PC-3 (cell line): ENCODE data around the gene KHDC4. TPM values are rescaled to one million over a fixed set of nuclear protein-coding genes. Genes with fewer than 3 reads are reported as not detected.

Experiments
- ATAC-seq: fragments of 200-7000 bp; cut with Tn5 transposase; 2 replicates; pipeline ENCODE4 v1.9.1; 2020; ENCODE audit warnings: mild to moderate bottlenecking, moderate library complexity
- BruUV-seq: library from RNA; stranded (reverse); fragments of 400-500 nt; replicated peaks from 2 replicates; lab custom pipeline; 2021; lab: Mats Ljungman, UMichigan
- CTCF ChIA-PET: fragments of 300-600 bp; sonication (Branson Sonifier 250); formaldehyde crosslinking; loops from one replicate; lab custom pipeline; 2022; ENCODE audit warnings: antibody characterized with exemption; lab: Charles Lee
- POLR2A ChIA-PET: fragments of 300-600 bp; sonication (Branson Sonifier 250); formaldehyde crosslinking; loops from one replicate; lab custom pipeline; 2022; ENCODE audit warnings: antibody characterized with exemption; ENCODE audit not compliant: unreplicated experiment; lab: Charles Lee
- DNase-seq: peaks from one replicate; pipeline ENCODE4 v3.0.0-alpha.2; 2015
- H2AFZ ChIP-seq: fragments of 300-600 bp; sonication (generic); 2 replicates; pipeline ENCODE4 v1.6.0; 2016; ENCODE audit warnings: antibody characterized with exemption, low read length
- H3F3A ChIP-seq: fragments of 300-600 bp; sonication (generic); one replicate; pipeline ENCODE4 v1.6.0; 2017; ENCODE audit warnings: antibody characterized with exemption, low read length, control low read depth, mild to moderate bottlenecking; ENCODE audit not compliant: unreplicated experiment
- H3K27ac ChIP-seq: fragments of 300-600 bp; sonication (generic); 2 replicates; pipeline ENCODE4 v1.5.1; 2016; ENCODE audit warnings: mild to moderate bottlenecking, low read length
- H3K27me3 ChIP-seq: fragments of 300-600 bp; sonication (generic); 2 replicates; pipeline ENCODE4 v1.6.1; 2016; ENCODE audit warnings: low read length, mixed read lengths
- H3K36me3 ChIP-seq: fragments of 300-600 bp; sonication (generic); 2 replicates; pipeline ENCODE4 v1.6.1; 2016; ENCODE audit warnings: low read depth, mixed run types, low read length, mixed read lengths
- H3K4me1 ChIP-seq: fragments of 300-600 bp; sonication (generic); 2 replicates; pipeline ENCODE4 v1.5.1; 2016; ENCODE audit warnings: low read length; ENCODE audit not compliant: insufficient read depth
- H3K4me2 ChIP-seq: fragments of 300-600 bp; sonication (generic); 2 replicates; pipeline ENCODE4 v1.6.0; 2016; ENCODE audit warnings: low read length
- H3K4me3 ChIP-seq: fragments of 300-600 bp; sonication (generic); 2 replicates; pipeline ENCODE4 v1.5.1; 2016; ENCODE audit warnings: mild to moderate bottlenecking, low read length, mixed read lengths
- H3K79me2 ChIP-seq: fragments of 300-600 bp; sonication (generic); 2 replicates; pipeline ENCODE4 v1.6.1; 2017; ENCODE audit warnings: low read length, mixed read lengths
- H3K9ac ChIP-seq: fragments of 300-600 bp; sonication (generic); 2 replicates; pipeline ENCODE4 v1.6.0; 2016; ENCODE audit warnings: mild to moderate bottlenecking, low read length
- H3K9me2 ChIP-seq: fragments of 300-600 bp; sonication (generic); replicated peaks from 2 replicates; pipeline ENCODE4 v1.6.1; 2016; ENCODE audit warnings: mixed run types, low read length, mixed read lengths
- H3K9me3 ChIP-seq: fragments of 300-600 bp; sonication (generic); 2 replicates; pipeline ENCODE4 v1.6.1; 2016; ENCODE audit warnings: low read length, mixed read lengths
- H4K20me1 ChIP-seq: fragments of 300-600 bp; sonication (generic); 2 replicates; pipeline ENCODE4 v1.6.1; 2016; ENCODE audit warnings: low read length, mixed read lengths
- EZH2 ChIP-seq: fragments of 300-600 bp; sonication (generic); IDR thresholded peaks from one replicate; pipeline ENCODE4 v1.6.1; 2017; ENCODE audit warnings: antibody characterized with exemption, mild to moderate bottlenecking, low read length; ENCODE audit not compliant: unreplicated experiment
- EZH2phosphoT487 ChIP-seq: fragments of 300-600 bp; sonication (generic); IDR thresholded peaks from 2 replicates; pipeline ENCODE4 v1.6.1; 2018; ENCODE audit warnings: mild to moderate bottlenecking, antibody characterized with exemption, low read length, borderline replicate concordance
- intact Hi-C: fragments of 100-400 bp; cut with micrococcal nuclease; formaldehyde crosslinking; loops from 2 replicates; pipeline ENCODE4 v1.9.0; 2023
- total RNA-seq: library from RNA; depleted of rRNA; stranded (reverse); fragments of >200 nt; gene quantifications from 2 replicates; pipeline ENCODE4 v1.2.3, GENCODE V29; 2014
- TF ChIP-seq, protein P1 (sequence below): fragments of 300-600 bp; sonication (generic); conservative IDR thresholded peaks from 2 replicates; pipeline ENCODE4 v1.5.1; 2017; ENCODE audit warnings: antibody characterized with exemption, low read depth, mild to moderate bottlenecking, low read length

Gene KHDC4
- total RNA-seq, 1 experiment from 2014 or later: 63.4 TPM

DNA sequence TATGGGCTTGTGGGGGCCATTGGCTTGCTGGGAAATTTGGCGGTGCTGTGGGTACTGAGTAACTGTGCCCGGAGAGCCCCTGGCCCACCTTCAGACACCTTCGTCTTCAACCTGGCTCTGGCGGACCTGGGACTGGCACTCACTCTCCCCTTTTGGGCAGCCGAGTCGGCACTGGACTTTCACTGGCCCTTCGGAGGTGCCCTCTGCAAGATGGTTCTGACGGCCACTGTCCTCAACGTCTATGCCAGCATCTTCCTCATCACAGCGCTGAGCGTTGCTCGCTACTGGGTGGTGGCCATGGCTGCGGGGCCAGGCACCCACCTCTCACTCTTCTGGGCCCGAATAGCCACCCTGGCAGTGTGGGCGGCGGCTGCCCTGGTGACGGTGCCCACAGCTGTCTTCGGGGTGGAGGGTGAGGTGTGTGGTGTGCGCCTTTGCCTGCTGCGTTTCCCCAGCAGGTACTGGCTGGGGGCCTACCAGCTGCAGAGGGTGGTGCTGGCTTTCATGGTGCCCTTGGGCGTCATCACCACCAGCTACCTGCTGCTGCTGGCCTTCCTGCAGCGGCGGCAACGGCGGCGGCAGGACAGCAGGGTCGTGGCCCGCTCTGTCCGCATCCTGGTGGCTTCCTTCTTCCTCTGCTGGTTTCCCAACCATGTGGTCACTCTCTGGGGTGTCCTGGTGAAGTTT, 7.8 kb upstream of the KHDC4 start:
- no peak overlapping the region for H3K27ac ChIP-seq
- H3K9me2 ChIP-seq: no peaks in the 10 kb centered on the region
- intact Hi-C loops: no loop called here
- H3K4me2 ChIP-seq: 0 out of 2 replicates have a peak overlapping the region, but pooled peaks have one; percentile 4
- no peak for ATAC-seq
- ChIA-PET POLR2A (interaction anchor here (0.5 to 1.4 kb wide), 2 partner anchors 12 to 58 kb away, joined by 3 to 4 read pairs; no protein-coding TSS in a partner anchor), CTCF (no interaction called here)
- no peak overlapping the region for H2AFZ ChIP-seq
- no peaks in the 10 kb centered on the region for H3F3A ChIP-seq
- H3K4me1 ChIP-seq: peaks cover 29% of the 10 kb centered on the region
- no peaks in the 10 kb centered on the region for H3K9me3 ChIP-seq
- no peaks in the 10 kb centered on the region for H3K27me3 ChIP-seq
- no peak for DNase-seq
- H3K4me3 ChIP-seq: no peak overlapping the region
- BruUV-seq: no TSS peak
- H3K79me2 ChIP-seq: no peaks in the 10 kb centered on the region
- no peak overlapping the region for H3K9ac ChIP-seq
- H4K20me1 ChIP-seq: no peaks in the 10 kb centered on the region
- peaks cover 8% of the 10 kb centered on the region; the same call in 1 of the 2 replicates for H3K36me3 ChIP-seq
- TF ChIP-seq EZH2phosphoT487 (no peak), EZH2 (no peak)
- TF ChIP-seq, protein P1, sequence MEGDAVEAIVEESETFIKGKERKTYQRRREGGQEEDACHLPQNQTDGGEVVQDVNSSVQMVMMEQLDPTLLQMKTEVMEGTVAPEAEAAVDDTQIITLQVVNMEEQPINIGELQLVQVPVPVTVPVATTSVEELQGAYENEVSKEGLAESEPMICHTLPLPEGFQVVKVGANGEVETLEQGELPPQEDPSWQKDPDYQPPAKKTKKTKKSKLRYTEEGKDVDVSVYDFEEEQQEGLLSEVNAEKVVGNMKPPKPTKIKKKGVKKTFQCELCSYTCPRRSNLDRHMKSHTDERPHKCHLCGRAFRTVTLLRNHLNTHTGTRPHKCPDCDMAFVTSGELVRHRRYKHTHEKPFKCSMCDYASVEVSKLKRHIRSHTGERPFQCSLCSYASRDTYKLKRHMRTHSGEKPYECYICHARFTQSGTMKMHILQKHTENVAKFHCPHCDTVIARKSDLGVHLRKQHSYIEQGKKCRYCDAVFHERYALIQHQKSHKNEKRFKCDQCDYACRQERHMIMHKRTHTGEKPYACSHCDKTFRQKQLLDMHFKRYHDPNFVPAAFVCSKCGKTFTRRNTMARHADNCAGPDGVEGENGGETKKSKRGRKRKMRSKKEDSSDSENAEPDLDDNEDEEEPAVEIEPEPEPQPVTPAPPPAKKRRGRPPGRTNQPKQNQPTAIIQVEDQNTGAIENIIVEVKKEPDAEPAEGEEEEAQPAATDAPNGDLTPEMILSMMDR: no peak

DNA sequence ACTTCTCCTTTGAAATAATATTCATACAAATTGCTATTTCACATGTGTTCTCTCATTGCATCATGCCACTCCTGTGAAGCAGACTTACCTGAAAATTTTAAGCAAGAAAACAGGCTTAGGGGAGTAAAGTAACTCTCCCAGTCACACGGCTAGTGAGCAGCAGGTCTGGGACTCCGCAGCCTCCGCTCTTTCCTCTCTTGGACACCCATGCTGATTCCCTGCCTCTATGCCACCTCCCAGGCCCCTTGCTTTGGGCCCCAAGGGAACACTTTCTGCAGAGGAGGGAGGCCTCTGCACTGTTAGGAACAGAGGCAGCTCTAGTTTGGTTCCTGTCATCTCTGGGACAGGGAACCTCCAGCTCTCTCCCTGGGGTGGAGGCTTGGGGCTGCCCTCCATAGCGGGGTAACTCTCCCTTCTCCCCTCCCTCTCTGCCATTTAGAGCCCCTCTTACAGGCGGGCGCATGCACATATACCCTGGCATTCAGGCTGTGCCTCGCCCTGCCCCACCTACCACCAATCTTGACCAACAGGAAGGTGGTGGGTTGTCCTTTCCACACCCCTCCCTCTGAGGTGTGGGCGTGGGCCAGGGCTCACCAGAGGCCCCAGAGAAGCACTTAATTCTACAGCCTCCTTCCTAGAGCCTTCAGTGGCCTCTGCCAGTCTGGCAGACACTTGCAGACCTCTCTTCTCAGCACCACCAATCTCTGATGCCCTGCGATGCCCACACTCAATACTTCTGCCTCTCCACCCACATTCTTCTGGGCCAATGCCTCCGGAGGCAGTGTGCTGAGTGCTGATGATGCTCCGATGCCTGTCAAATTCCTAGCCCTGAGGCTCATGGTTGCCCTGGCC, 7.0 kb upstream of the KHDC4 start, which contains the start of gene RXFP4:
Gene RXFP4 (plus strand): TSS at position 646 of the 852 bp plus-strand sequence. CDS start 72 bp downstream, at position 718.
- no TSS peak for BruUV-seq
- H3K27ac ChIP-seq: no peak within 1 kb of the TSS
- peaks cover 29% of the 10 kb centered on the region for H3K4me1 ChIP-seq
- H3F3A ChIP-seq: no peaks in the 10 kb centered on the region
- peak within 1 kb of the TSS; percentile 4; the same call in 1 of the 2 replicates for H3K4me2 ChIP-seq
- TF ChIP-seq EZH2phosphoT487 (no peak), EZH2 (no peak)
- TF ChIP-seq, protein P1: no peak
- peak within 1 kb of the TSS; percentile 16; the same call in 1 of the 2 replicates for H2AFZ ChIP-seq
- H3K36me3 ChIP-seq: peaks cover under 1% of the 10 kb centered on the region; the same call in 1 of the 2 replicates
- H4K20me1 ChIP-seq: no peaks in the 10 kb centered on the region
- H3K9ac ChIP-seq: no peak within 1 kb of the TSS
- no peaks in the 10 kb centered on the region for H3K79me2 ChIP-seq
- ChIA-PET POLR2A (interaction anchor here (0.5 to 0.7 kb wide), 2 partner anchors 11 to 57 kb away, joined by 3 read pairs; no protein-coding TSS in a partner anchor), CTCF (interaction anchor here (0.7 to 1.1 kb wide), 2 partner anchors 35 to 48 kb away, joined by 4 read pairs; no protein-coding TSS in a partner anchor)
- H3K4me3 ChIP-seq: no peak within 1 kb of the TSS
- ATAC-seq (peak; percentile 35), DNase-seq (peak; percentile 51)
- H3K9me2 ChIP-seq: no peaks in the 10 kb centered on the region
- H3K9me3 ChIP-seq: no peaks in the 10 kb centered on the region
- no peaks in the 10 kb centered on the region for H3K27me3 ChIP-seq
- intact Hi-C loops: no loop called here
